Activated CD4-positive, alpha-beta T cell treated with anti-CD3 and anti-CD28 coated beads, Interleukin-2, amount 10 ng/mL, durations not matched to agents 24 days and 14 days (primary cell): Measurements from ENCODE around the gene RGPD4. TPM values are rescaled to one million over a fixed set of nuclear protein-coding genes. Genes with fewer than 3 reads are reported as not detected.
"Not testable (repeated sequence)": the region's sequence is repeated elsewhere in the genome, so short reads cannot be mapped to it uniquely, and the experiment has no call there.

Source experiments
- DNase-seq: peaks from one replicate; pipeline ENCODE4 v3.0.0; 2022
- H3K27ac Mint-ChIP-seq: one replicate; pipeline ENCODE4 v1.8.0; 2022; ENCODE audit warnings: mild to moderate bottlenecking, mixed read lengths
- H3K27me3 Mint-ChIP-seq: one replicate; pipeline ENCODE4 v1.8.0; 2022; ENCODE audit warnings: mixed read lengths
- H3K36me3 Mint-ChIP-seq: one replicate; pipeline ENCODE4 v1.8.0; 2022; ENCODE audit warnings: low read depth, mild to moderate bottlenecking, mixed read lengths
- H3K4me1 Mint-ChIP-seq: one replicate; pipeline ENCODE4 v1.8.0; 2021; ENCODE audit warnings: mixed read lengths
- H3K4me3 Mint-ChIP-seq: one replicate; pipeline ENCODE4 v1.8.0; 2022; ENCODE audit warnings: mild to moderate bottlenecking, moderate library complexity, mixed read lengths
- H3K9me3 Mint-ChIP-seq: one replicate; pipeline ENCODE4 v1.8.0; 2021; ENCODE audit warnings: mixed read lengths
- intact Hi-C: fragments of 100-400 bp; cut with micrococcal nuclease; formaldehyde crosslinking; loops from one replicate; pipeline ENCODE4 v1.15.1; 2023
- total RNA-seq: library from RNA; stranded (reverse); gene quantifications from 2 replicates; pipeline ENCODE4 v1.2.3, GENCODE V29; 2022

The RGPD4 gene
- total RNA-seq, 1 donor from 2014 or later: not detected

DNA sequence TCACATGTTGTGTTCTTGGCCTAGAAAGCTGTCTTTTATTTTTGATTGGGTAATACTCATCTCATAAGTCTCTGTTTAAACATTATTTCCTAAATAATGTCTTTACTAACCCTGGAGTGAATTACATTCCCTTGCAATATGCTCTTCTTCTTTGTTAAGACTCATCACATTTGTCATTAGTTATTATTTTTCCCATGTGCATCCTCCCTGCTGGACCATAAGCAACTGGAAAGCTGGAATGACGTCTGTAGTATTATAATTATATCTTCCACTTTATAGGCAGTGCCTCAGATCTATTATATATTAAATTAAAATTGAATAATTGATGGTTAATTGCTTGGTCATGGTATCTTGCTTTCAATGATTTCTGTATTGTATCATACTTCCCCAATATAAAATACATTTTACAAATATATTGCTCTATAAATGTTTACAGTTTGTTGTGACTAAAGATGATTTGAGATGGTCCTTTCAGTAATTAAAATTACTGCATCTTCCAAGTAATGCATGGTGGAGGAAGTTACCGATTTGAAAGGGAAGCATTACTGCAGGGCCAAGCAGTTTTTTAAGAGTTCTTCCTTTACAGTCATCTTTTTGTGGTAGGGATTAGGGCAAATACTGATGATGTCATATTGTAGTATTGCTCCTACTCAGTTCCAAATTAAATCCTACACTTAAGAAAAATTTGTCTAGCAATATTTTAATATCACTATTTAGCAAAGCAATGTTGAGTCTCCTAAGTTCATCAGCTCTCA, 2.1 kb upstream of the RGPD4 start:
- Mint-ChIP-seq H3K4me3 (no peak overlapping the region), H3K27me3 (no peaks in the 10 kb centered on the region), H3K4me1 (no peaks in the 10 kb centered on the region), H3K9me3 (no peaks in the 10 kb centered on the region), H3K36me3 (no peaks in the 10 kb centered on the region), H3K27ac (no peak overlapping the region)
- intact Hi-C loops: no loop called here
- no peak for DNase-seq

- Mint-ChIP-seq H3K4me1 (no peaks in the 10 kb centered on the region), H3K9me3 (no peaks in the 10 kb centered on the region), H3K4me3 (no peak overlapping the region), H3K36me3 (no peaks in the 10 kb centered on the region), H3K27me3 (no peaks in the 10 kb centered on the region), H3K27ac (no peak overlapping the region)
- no peak for DNase-seq
- intact Hi-C loops: no loop called here
These were observed 1.5 kb upstream of the RGPD4 start for GRCh38 chr2:107825206-107825563.

GRCh38 chr2:107829514-107829913, 2.8 kb downstream of the RGPD4 start:
- DNase-seq, H3K27me3 Mint-ChIP-seq, H3K4me3 Mint-ChIP-seq, H3K27ac Mint-ChIP-seq, H3K4me1 Mint-ChIP-seq, H3K36me3 Mint-ChIP-seq, intact Hi-C loops, H3K9me3 Mint-ChIP-seq: not testable (repeated sequence)

GRCh38 chr2:107833152-107833551, 6.5 kb downstream of the RGPD4 start:
- intact Hi-C loops, H3K27ac Mint-ChIP-seq, H3K36me3 Mint-ChIP-seq, H3K4me1 Mint-ChIP-seq, H3K9me3 Mint-ChIP-seq, H3K4me3 Mint-ChIP-seq, DNase-seq, H3K27me3 Mint-ChIP-seq: not testable (repeated sequence)

- H3K4me3 Mint-ChIP-seq, H3K27ac Mint-ChIP-seq, intact Hi-C loops, H3K27me3 Mint-ChIP-seq, DNase-seq, H3K4me1 Mint-ChIP-seq, H3K9me3 Mint-ChIP-seq, H3K36me3 Mint-ChIP-seq: not testable (repeated sequence)
These were observed 6.9 kb downstream of the RGPD4 start for GRCh38 chr2:107833618-107834017.

DNA sequence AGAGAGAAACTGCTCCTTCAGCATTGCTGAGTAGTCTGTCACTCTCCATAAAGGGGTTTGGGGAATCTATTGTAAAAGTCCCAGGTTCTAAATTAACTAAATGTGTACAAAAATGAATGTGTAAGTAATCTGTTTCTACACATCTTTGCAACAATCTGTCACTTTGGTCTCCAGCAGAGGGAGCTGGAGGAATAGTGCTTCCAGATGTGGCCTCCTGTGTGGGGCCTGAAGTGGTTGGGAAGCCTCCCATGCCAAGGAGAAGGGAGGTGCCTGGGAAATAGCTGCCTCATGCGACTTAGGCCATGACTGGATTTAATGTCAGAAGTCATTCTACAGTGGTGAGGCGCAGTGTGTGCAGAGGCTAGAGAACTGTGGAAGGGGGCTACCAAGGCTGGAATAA, 89.4 kb downstream of the RGPD4 start:
- H3K27me3 Mint-ChIP-seq, H3K4me1 Mint-ChIP-seq, H3K27ac Mint-ChIP-seq, DNase-seq, H3K36me3 Mint-ChIP-seq, H3K9me3 Mint-ChIP-seq, H3K4me3 Mint-ChIP-seq, intact Hi-C loops: not testable (repeated sequence)

DNA sequence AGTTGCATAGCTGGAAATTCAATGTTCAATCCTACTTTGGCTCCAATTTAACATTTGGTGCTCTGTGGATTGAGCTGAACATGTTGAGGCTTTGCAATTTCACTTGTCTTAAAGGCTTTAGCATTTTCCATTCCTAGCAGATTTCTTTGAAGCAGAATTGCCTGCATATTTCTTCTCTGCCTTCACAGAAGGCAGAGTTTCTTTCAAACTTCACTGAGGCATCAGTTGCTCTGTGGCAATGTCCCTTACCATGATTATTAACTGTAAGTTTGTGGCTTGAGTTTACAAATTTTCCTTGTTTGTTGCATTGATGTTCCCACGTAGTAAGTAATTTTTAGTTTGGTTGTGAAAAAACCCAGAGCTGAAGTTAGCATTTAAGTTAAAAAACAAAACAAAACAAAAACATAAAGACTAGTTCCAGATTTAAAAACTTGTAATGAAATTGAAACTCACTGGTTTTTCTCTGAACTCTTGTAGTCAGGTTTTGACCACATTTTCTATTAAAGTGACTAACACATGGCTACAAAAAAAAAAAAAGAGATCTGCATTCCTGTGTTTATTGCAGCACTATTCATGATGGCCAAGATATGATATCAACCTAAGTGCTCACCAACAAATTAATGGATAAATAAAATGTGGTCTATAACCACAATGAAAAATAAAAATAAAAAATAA, 90.1 kb downstream of the RGPD4 start:
- H3K27me3 Mint-ChIP-seq, H3K4me3 Mint-ChIP-seq, H3K27ac Mint-ChIP-seq, H3K36me3 Mint-ChIP-seq, intact Hi-C loops, DNase-seq, H3K4me1 Mint-ChIP-seq, H3K9me3 Mint-ChIP-seq: not testable (repeated sequence)

DNA sequence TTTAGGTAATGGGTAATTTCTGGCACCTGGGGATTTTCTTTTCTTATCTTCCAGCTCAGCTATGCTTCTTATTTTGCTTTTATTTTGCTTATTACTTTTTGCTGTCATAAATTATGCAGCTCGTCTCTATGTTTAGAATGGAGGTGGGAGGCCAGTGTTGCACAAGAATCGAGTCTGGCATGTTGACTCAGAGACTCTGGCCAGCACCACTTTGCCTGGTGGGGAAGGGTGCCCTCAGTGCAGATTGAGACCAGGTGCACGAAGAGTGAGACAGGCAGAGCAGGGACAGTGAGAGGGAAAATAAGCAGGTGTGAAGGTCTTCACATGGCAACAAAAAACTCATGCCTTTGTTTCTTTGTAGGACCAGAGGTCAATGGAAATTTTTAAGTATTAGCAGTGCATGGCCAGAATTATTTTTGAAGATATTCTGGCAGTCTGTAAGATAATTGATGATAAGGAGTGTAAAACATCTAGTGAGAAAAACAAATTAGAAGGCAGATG, 100.4 kb downstream of the RGPD4 start:
- H3K4me1 Mint-ChIP-seq: no peaks in the 10 kb centered on the region
- intact Hi-C loops: no loop called here
- no peak overlapping the region for H3K27ac Mint-ChIP-seq
- no peaks in the 10 kb centered on the region for H3K36me3 Mint-ChIP-seq
- no peaks in the 10 kb centered on the region for H3K27me3 Mint-ChIP-seq
- H3K4me3 Mint-ChIP-seq: no peak overlapping the region
- no peaks in the 10 kb centered on the region for H3K9me3 Mint-ChIP-seq
- no peak for DNase-seq

DNA sequence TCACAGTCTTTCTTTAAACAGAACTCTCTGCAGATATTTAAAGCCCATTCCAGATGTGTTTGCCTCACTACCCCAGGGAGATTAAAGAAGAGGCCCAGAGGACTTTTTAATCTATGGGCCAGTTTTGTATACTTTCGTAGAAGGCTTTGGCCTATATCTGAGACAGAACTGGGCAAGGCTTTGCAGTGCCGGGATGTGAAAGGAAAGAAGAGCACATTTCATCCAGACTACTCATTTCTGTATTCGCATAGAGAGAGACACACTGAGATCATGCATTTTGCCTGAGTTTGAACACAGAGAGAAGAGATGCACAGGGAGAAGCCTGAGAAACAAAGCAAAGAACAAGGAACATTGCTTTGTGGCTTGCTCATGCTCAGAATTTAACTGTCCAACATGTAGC, 104.7 kb downstream of the RGPD4 start:
- intact Hi-C loops: no loop called here
- no peaks in the 10 kb centered on the region for H3K9me3 Mint-ChIP-seq
- H3K36me3 Mint-ChIP-seq: no peaks in the 10 kb centered on the region
- no peaks in the 10 kb centered on the region for H3K27me3 Mint-ChIP-seq
- no peak overlapping the region for H3K4me3 Mint-ChIP-seq
- no peaks in the 10 kb centered on the region for H3K4me1 Mint-ChIP-seq
- no peak for DNase-seq
- no peak overlapping the region for H3K27ac Mint-ChIP-seq

DNA sequence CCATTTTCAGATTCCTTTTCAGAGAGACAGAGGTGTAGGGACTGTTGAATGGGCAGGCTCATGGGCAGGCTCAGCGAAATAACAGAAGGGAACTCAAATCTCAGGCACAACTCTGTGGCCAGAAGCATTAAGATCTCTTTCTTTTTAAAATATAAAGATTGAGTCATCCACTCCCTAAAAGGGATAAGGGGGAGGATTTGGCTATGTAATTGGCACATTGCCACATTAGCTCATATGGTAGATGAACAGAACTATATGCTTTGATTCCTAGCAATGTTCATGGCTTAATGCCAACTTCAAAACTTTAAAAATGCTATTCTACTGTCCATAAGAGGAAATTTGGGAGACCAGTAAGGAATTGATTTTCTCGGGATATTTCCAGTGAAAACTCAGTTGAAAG, 105.8 kb downstream of the RGPD4 start:
- intact Hi-C loops: no loop called here
- no peaks in the 10 kb centered on the region for H3K9me3 Mint-ChIP-seq
- H3K4me3 Mint-ChIP-seq: no peak overlapping the region
- no peak overlapping the region for H3K27ac Mint-ChIP-seq
- no peaks in the 10 kb centered on the region for H3K4me1 Mint-ChIP-seq
- DNase-seq: no peak
- no peaks in the 10 kb centered on the region for H3K27me3 Mint-ChIP-seq
- H3K36me3 Mint-ChIP-seq: no peaks in the 10 kb centered on the region

DNA sequence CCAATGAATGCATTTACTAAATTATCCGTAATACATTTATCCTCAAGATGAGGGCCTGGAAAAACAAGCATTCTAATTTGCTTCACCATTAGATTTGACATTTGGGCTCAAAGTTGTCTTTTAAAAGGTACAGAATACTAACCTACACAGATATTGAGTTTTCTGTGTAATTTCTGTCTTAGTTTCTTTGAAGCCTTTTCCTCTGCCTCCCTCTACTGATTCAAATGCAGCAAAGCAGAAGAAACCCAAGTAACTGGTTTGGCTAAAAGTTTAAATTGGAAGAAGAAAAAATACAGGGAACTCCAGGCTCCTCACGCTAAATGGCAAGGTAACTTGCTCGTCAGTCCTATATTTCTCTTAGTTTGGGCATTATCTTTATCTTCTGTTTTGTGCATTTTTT, 106.3 kb downstream of the RGPD4 start:
- Mint-ChIP-seq H3K9me3 (no peaks in the 10 kb centered on the region), H3K27me3 (no peaks in the 10 kb centered on the region), H3K4me1 (no peaks in the 10 kb centered on the region), H3K36me3 (no peaks in the 10 kb centered on the region), H3K27ac (no peak overlapping the region), H3K4me3 (no peak overlapping the region)
- intact Hi-C loops: no loop called here
- DNase-seq: no peak

DNA sequence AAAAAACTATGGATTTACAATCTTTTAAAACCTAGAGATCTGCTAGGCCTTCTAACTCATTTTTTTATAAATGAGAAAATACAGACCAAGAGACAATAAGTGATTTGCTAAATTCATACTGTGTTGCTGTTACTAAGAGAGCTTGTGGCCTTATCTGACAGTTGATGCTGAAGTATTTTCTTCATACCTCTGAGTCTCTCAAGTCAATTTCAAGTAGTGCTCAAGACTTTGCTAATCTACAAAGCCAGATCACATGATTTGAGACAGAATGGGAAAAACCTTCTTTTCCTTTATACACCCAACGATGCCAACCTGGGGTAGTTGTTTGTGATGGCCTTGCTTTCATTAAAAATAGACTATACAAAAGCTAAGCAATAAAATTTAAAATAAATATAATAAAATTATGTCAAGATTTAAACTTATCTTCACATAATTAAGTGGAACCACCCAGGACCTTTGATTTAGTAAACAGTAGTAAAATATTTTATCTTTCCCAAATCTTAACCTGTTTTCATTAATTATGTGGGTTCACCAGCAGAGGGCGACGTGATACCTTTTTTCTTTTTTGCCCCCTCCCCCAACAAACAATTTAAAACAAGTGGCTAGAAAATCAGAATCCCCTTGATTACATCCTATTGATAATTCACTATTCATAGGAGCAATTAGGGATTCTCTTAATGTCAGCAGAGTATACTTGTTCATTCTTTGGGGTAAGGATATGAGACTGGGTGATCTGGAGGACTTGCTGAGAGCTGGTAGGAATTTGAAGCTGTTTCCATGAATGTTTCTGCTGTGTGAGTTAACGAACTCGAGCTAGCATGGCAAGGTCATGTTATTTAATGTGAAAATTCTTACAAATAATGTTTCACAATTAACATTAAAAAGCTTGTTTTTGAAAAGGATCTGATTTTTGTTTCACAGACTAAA, 110.0 kb downstream of the RGPD4 start:
- H3K27me3 Mint-ChIP-seq: no peaks in the 10 kb centered on the region
- intact Hi-C loops: no loop called here
- H3K36me3 Mint-ChIP-seq: no peaks in the 10 kb centered on the region
- no peak overlapping the region for H3K27ac Mint-ChIP-seq
- H3K9me3 Mint-ChIP-seq: no peaks in the 10 kb centered on the region
- no peak overlapping the region for H3K4me3 Mint-ChIP-seq
- no peaks in the 10 kb centered on the region for H3K4me1 Mint-ChIP-seq
- DNase-seq: no peak
